ENCODE measurements around the gene C2.

The C2 gene

GRCh38 chr6:31965700-31966099 lies 38.2 kb downstream of the C2 start:
- no peaks in the 10 kb centered on the region for H3K9me2 ChIP-seq (replicated peaks; ENCODE audit: insufficient read depth, low read length)
- H4K20me1 ChIP-seq (ENCODE audit: low read depth, low read length) = no peaks in the 10 kb centered on the region
- no peak overlapping the region for H3K4me3 ChIP-seq (ENCODE audit: insufficient read depth, low read length, poor library complexity, severe bottlenecking)
- peaks cover 3% of the 10 kb centered on the region; the same call in 1 of the 2 replicates for H3K36me3 ChIP-seq (ENCODE audit: low read length)
- no peaks in the 10 kb centered on the region for H3K27me3 ChIP-seq (ENCODE audit: low read length)
- no peak for TF ChIP-seq EZH2phosphoT487 (conservative IDR thresholded peaks at IDR 0.05; ENCODE audit: low read length)
- no peak for TF ChIP-seq CTCF (IDR thresholded peaks at IDR 0.05; ENCODE audit: insufficient read depth, low read length, poor library complexity, severe bottlenecking)
- no peak overlapping the region for H3K4me2 ChIP-seq (ENCODE audit: low read depth, low read length, poor library complexity, severe bottlenecking)
- no peak overlapping the region for H2AFZ ChIP-seq (ENCODE audit: low read depth, low read length, severe bottlenecking)
- no peaks in the 10 kb centered on the region for H3K9me3 ChIP-seq (ENCODE audit: insufficient read depth, low read length)
- no peaks in the 10 kb centered on the region for H3F3A ChIP-seq (ENCODE audit: insufficient read depth)
- peaks cover 3% of the 10 kb centered on the region; the same call in 1 of the 2 replicates for H3K79me2 ChIP-seq (ENCODE audit: insufficient read depth, low read length)
- no peak overlapping the region for H3K27ac ChIP-seq (ENCODE audit: low read depth, low read length)
- no peak overlapping the region for H3K9ac ChIP-seq (ENCODE audit: low read length)

- Histone ChIP-seq H3K27ac (ENCODE audit: low read depth, low read length) (no peak overlapping the region), H3K9me2 (replicated peaks; ENCODE audit: insufficient read depth, low read length) (no peaks in the 10 kb centered on the region), H3K36me3 (ENCODE audit: low read length) (peaks cover 3% of the 10 kb centered on the region; the same call in 1 of the 2 replicates), H3F3A (ENCODE audit: insufficient read depth) (peaks cover 6% of the 10 kb centered on the region), H3K79me2 (ENCODE audit: insufficient read depth, low read length) (peaks cover 8% of the 10 kb centered on the region; the same call in 1 of the 2 replicates), H2AFZ (ENCODE audit: low read depth, low read length, severe bottlenecking) (no peak overlapping the region), H4K20me1 (ENCODE audit: low read depth, low read length) (no peaks in the 10 kb centered on the region), H3K9ac (ENCODE audit: low read length) (no peak overlapping the region), H3K4me2 (ENCODE audit: low read depth, low read length, poor library complexity, severe bottlenecking) (no peak overlapping the region), H3K27me3 (ENCODE audit: low read length) (no peaks in the 10 kb centered on the region), H3K4me3 (ENCODE audit: insufficient read depth, low read length, poor library complexity, severe bottlenecking) (no peak overlapping the region), H3K9me3 (ENCODE audit: insufficient read depth, low read length) (no peaks in the 10 kb centered on the region)
- TF ChIP-seq CTCF (IDR thresholded peaks at IDR 0.05; ENCODE audit: insufficient read depth, low read length, poor library complexity, severe bottlenecking) (no peak), EZH2phosphoT487 (conservative IDR thresholded peaks at IDR 0.05; ENCODE audit: low read length) (no peak)
These were observed 39.0 kb downstream of the C2 start for GRCh38 chr6:31966506-31966905.

GRCh38 chr6:31966997-31967925 lies 39.7 kb downstream of the C2 start:
- Histone ChIP-seq H3K36me3 (ENCODE audit: low read length) (peaks cover 3% of the 10 kb centered on the region; the same call in 1 of the 2 replicates), H3K27me3 (ENCODE audit: low read length) (no peaks in the 10 kb centered on the region), H3F3A (ENCODE audit: insufficient read depth) (peaks cover 6% of the 10 kb centered on the region), H3K9ac (ENCODE audit: low read length) (no peak overlapping the region), H3K79me2 (ENCODE audit: insufficient read depth, low read length) (peaks cover 11% of the 10 kb centered on the region; the same call in 1 of the 2 replicates), H3K27ac (ENCODE audit: low read depth, low read length) (no peak overlapping the region), H3K9me3 (ENCODE audit: insufficient read depth, low read length) (no peaks in the 10 kb centered on the region), H3K4me3 (ENCODE audit: insufficient read depth, low read length, poor library complexity, severe bottlenecking) (no peak overlapping the region), H3K9me2 (replicated peaks; ENCODE audit: insufficient read depth, low read length) (no peaks in the 10 kb centered on the region), H4K20me1 (ENCODE audit: low read depth, low read length) (no peaks in the 10 kb centered on the region), H3K4me2 (ENCODE audit: low read depth, low read length, poor library complexity, severe bottlenecking) (no peak overlapping the region), H2AFZ (ENCODE audit: low read depth, low read length, severe bottlenecking) (no peak overlapping the region)
- no peak for TF ChIP-seq CTCF (IDR thresholded peaks at IDR 0.05; ENCODE audit: insufficient read depth, low read length, poor library complexity, severe bottlenecking)
- TF ChIP-seq EZH2phosphoT487 (conservative IDR thresholded peaks at IDR 0.05; ENCODE audit: low read length) = no peak

Data from SU-DHL-6 (cell line).